ENCODE measurements around the gene SPAG6.

GRCh38 chr10:22436526-22436892 lies 91.2 kb downstream of the SPAG6 start:
- TF ChIP-seq, protein P1, sequence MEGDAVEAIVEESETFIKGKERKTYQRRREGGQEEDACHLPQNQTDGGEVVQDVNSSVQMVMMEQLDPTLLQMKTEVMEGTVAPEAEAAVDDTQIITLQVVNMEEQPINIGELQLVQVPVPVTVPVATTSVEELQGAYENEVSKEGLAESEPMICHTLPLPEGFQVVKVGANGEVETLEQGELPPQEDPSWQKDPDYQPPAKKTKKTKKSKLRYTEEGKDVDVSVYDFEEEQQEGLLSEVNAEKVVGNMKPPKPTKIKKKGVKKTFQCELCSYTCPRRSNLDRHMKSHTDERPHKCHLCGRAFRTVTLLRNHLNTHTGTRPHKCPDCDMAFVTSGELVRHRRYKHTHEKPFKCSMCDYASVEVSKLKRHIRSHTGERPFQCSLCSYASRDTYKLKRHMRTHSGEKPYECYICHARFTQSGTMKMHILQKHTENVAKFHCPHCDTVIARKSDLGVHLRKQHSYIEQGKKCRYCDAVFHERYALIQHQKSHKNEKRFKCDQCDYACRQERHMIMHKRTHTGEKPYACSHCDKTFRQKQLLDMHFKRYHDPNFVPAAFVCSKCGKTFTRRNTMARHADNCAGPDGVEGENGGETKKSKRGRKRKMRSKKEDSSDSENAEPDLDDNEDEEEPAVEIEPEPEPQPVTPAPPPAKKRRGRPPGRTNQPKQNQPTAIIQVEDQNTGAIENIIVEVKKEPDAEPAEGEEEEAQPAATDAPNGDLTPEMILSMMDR (conservative IDR thresholded peaks at IDR 0.05; ENCODE audit: low read depth in 2 of 2) = no peak
- TF ChIP-seq, protein P2, sequence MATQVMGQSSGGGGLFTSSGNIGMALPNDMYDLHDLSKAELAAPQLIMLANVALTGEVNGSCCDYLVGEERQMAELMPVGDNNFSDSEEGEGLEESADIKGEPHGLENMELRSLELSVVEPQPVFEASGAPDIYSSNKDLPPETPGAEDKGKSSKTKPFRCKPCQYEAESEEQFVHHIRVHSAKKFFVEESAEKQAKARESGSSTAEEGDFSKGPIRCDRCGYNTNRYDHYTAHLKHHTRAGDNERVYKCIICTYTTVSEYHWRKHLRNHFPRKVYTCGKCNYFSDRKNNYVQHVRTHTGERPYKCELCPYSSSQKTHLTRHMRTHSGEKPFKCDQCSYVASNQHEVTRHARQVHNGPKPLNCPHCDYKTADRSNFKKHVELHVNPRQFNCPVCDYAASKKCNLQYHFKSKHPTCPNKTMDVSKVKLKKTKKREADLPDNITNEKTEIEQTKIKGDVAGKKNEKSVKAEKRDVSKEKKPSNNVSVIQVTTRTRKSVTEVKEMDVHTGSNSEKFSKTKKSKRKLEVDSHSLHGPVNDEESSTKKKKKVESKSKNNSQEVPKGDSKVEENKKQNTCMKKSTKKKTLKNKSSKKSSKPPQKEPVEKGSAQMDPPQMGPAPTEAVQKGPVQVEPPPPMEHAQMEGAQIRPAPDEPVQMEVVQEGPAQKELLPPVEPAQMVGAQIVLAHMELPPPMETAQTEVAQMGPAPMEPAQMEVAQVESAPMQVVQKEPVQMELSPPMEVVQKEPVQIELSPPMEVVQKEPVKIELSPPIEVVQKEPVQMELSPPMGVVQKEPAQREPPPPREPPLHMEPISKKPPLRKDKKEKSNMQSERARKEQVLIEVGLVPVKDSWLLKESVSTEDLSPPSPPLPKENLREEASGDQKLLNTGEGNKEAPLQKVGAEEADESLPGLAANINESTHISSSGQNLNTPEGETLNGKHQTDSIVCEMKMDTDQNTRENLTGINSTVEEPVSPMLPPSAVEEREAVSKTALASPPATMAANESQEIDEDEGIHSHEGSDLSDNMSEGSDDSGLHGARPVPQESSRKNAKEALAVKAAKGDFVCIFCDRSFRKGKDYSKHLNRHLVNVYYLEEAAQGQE (IDR thresholded peaks at IDR 0.05; ENCODE audit: unreplicated experiment) = no peak
- TF ChIP-seq EZH2 (IDR thresholded peaks at IDR 0.05; ENCODE audit: low read depth, unreplicated experiment) (no peak), POLR2AphosphoS5 (IDR thresholded peaks at IDR 0.05; ENCODE audit: low read depth) (no peak), CREB1 (CRISPR knock-in tag; IDR thresholded peaks at IDR 0.05; ENCODE audit: low read depth) (no peak), EZH2phosphoT487 (IDR thresholded peaks at IDR 0.05; ENCODE audit: unreplicated experiment) (no peak), NANOG (IDR thresholded peaks at IDR 0.05; ENCODE audit: borderline replicate concordance) (no peak), STAT1 (IDR thresholded peaks at IDR 0.05; ENCODE audit: unreplicated experiment) (no peak), JUNB (IDR thresholded peaks at IDR 0.05; ENCODE audit: unreplicated experiment) (no peak)
- TF ChIP-seq, protein P3, sequence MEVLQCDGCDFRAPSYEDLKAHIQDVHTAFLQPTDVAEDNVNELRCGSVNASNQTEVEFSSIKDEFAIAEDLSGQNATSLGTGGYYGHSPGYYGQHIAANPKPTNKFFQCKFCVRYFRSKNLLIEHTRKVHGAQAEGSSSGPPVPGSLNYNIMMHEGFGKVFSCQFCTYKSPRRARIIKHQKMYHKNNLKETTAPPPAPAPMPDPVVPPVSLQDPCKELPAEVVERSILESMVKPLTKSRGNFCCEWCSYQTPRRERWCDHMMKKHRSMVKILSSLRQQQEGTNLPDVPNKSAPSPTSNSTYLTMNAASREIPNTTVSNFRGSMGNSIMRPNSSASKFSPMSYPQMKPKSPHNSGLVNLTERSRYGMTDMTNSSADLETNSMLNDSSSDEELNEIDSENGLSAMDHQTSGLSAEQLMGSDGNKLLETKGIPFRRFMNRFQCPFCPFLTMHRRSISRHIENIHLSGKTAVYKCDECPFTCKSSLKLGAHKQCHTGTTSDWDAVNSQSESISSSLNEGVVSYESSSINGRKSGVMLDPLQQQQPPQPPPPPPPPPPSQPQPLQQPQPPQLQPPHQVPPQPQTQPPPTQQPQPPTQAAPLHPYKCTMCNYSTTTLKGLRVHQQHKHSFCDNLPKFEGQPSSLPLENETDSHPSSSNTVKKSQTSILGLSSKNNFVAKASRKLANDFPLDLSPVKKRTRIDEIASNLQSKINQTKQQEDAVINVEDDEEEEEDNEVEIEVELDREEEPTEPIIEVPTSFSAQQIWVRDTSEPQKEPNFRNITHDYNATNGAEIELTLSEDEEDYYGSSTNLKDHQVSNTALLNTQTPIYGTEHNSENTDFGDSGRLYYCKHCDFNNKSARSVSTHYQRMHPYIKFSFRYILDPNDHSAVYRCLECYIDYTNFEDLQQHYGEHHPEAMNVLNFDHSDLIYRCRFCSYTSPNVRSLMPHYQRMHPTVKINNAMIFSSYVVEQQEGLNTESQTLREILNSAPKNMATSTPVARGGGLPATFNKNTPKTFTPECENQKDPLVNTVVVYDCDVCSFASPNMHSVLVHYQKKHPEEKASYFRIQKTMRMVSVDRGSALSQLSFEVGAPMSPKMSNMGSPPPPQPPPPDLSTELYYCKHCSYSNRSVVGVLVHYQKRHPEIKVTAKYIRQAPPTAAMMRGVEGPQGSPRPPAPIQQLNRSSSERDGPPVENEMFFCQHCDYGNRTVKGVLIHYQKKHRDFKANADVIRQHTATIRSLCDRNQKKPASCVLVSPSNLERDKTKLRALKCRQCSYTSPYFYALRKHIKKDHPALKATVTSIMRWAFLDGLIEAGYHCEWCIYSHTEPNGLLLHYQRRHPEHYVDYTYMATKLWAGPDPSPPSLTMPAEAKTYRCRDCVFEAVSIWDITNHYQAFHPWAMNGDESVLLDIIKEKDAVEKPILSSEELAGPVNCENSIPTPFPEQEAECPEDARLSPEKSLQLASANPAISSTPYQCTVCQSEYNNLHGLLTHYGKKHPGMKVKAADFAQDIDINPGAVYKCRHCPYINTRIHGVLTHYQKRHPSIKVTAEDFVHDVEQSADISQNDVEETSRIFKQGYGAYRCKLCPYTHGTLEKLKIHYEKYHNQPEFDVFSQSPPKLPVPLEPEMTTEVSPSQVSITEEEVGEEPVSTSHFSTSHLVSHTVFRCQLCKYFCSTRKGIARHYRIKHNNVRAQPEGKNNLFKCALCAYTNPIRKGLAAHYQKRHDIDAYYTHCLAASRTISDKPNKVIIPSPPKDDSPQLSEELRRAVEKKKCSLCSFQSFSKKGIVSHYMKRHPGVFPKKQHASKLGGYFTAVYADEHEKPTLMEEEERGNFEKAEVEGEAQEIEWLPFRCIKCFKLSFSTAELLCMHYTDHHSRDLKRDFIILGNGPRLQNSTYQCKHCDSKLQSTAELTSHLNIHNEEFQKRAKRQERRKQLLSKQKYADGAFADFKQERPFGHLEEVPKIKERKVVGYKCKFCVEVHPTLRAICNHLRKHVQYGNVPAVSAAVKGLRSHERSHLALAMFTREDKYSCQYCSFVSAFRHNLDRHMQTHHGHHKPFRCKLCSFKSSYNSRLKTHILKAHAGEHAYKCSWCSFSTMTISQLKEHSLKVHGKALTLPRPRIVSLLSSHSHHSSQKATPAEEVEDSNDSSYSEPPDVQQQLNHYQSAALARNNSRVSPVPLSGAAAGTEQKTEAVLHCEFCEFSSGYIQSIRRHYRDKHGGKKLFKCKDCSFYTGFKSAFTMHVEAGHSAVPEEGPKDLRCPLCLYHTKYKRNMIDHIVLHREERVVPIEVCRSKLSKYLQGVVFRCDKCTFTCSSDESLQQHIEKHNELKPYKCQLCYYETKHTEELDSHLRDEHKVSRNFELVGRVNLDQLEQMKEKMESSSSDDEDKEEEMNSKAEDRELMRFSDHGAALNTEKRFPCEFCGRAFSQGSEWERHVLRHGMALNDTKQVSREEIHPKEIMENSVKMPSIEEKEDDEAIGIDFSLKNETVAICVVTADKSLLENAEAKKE (CRISPR knock-in tag; IDR thresholded peaks at IDR 0.05) = no peak
- TF ChIP-seq, protein P4, sequence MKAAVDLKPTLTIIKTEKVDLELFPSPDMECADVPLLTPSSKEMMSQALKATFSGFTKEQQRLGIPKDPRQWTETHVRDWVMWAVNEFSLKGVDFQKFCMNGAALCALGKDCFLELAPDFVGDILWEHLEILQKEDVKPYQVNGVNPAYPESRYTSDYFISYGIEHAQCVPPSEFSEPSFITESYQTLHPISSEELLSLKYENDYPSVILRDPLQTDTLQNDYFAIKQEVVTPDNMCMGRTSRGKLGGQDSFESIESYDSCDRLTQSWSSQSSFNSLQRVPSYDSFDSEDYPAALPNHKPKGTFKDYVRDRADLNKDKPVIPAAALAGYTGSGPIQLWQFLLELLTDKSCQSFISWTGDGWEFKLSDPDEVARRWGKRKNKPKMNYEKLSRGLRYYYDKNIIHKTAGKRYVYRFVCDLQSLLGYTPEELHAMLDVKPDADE (IDR thresholded peaks at IDR 0.05) = no peak
